Measurements from ENCODE around the gene ANKMY1.
"Not testable (repeated sequence)": the region's sequence is repeated elsewhere in the genome, so short reads cannot be mapped to it uniquely, and the experiment has no call there.

Gene ANKMY1

GRCh38 chr2:240500561-240501423 is 57.0 kb downstream of the ANKMY1 start:
- DNase-seq: no peak

- no peak for DNase-seq
These were observed 58.2 kb downstream of the ANKMY1 start for GRCh38 chr2:240499309-240500301.

- no peak for DNase-seq
These were observed 58.9 kb downstream of the ANKMY1 start for GRCh38 chr2:240498958-240499260.

- no peak for DNase-seq
These were observed 59.4 kb downstream of the ANKMY1 start for GRCh38 chr2:240498171-240498957.

- peak; percentile 29 for DNase-seq
These were observed 60.7 kb downstream of the ANKMY1 start for GRCh38 chr2:240497082-240497481.

GRCh38 chr2:240494942-240495341 is 62.8 kb downstream of the ANKMY1 start:
- not testable (repeated sequence) for DNase-seq

- DNase-seq: no peak
These were observed 63.5 kb downstream of the ANKMY1 start for GRCh38 chr2:240494194-240494793.

- DNase-seq: no peak
These were observed 66.3 kb downstream of the ANKMY1 start for GRCh38 chr2:240491483-240491882.

GRCh38 chr2:240482141-240482540 is 75.6 kb downstream of the ANKMY1 start:
- DNase-seq: no peak

GRCh38 chr2:240481720-240482119 is 76.1 kb downstream of the ANKMY1 start:
- DNase-seq: no peak

GRCh38 chr2:240480834-240481623 is 76.8 kb downstream of the ANKMY1 start:
- no peak for DNase-seq

GRCh38 chr2:240479111-240479501 is 78.7 kb downstream of the ANKMY1 start:
- no peak for DNase-seq

- DNase-seq: no peak
These were observed 79.3 kb downstream of the ANKMY1 start for GRCh38 chr2:240478346-240479110.

- DNase-seq: no peak
These were observed 79.9 kb downstream of the ANKMY1 start for GRCh38 chr2:240477916-240478315.

GRCh38 chr2:240473211-240473610 is 84.6 kb downstream of the ANKMY1 start:
- no peak for DNase-seq

- DNase-seq: no peak
These were observed 85.6 kb downstream of the ANKMY1 start for GRCh38 chr2:240472078-240472790.

- DNase-seq: no peak
These were observed 88.0 kb downstream of the ANKMY1 start for GRCh38 chr2:240469740-240470139.

GRCh38 chr2:240469239-240469636 is 88.5 kb downstream of the ANKMY1 start:
- no peak for DNase-seq

- no peak for DNase-seq
These were observed 89.2 kb downstream of the ANKMY1 start for GRCh38 chr2:240468303-240469238.
